ENCODE data around the gene PLPPR3. TPM values are rescaled to one million over a fixed set of nuclear protein-coding genes. Genes with fewer than 3 reads are reported as not detected.

PLPPR3 gene
- total and polyA plus RNA-seq, 12 donors: 0.08 to 1.7 (median 0.14) TPM; not detected in 7

- Histone ChIP-seq H3K27ac (peak overlapping the region in 1 of 5 donors; percentile 53), H3K36me3 (replicated peaks in 1 of 2) (no peaks in the 10 kb centered on the region), H3K4me3 (no peak overlapping the region), H3K27me3 (no peaks in the 10 kb centered on the region), H3K9me3 (replicated peaks in 1 of 3) (no peaks in the 10 kb centered on the region), H3K4me1 (replicated peaks in 1 of 2) (no peaks in the 10 kb centered on the region)
- 69 to 76% (median 73%) methylated on average over 14 of the region's 14 CpGs for WGBS, 4 donors
- TF ChIP-seq CTCF (IDR thresholded peaks at IDR 0.05): no peak
- TF ChIP-seq POLR2A (IDR thresholded peaks at IDR 0.05): no peak
- intact Hi-C loops (cut with DNase I): loop anchor here in 1 of 2 donors (10.0 kb wide), 1 partner anchor 206 kb away; no protein-coding TSS in a partner anchor
- DNase-seq: no peak
These were observed 53.3 kb downstream of the PLPPR3 start for GRCh38 chr19:768424-768823.

GRCh38 chr19:765179-765738 is 56.5 kb downstream of the PLPPR3 start:
- H3K4me1 ChIP-seq (replicated peaks in 1 of 2): no peaks in the 10 kb centered on the region
- H3K4me3 ChIP-seq: no peak overlapping the region
- no peaks in the 10 kb centered on the region for H3K9me3 ChIP-seq (replicated peaks in 1 of 3)
- no peak for DNase-seq
- H3K27ac ChIP-seq: no peak overlapping the region
- H3K27me3 ChIP-seq: no peaks in the 10 kb centered on the region
- intact Hi-C loops (cut with DNase I): loop anchor here in 1 of 2 donors (10.0 kb wide), 1 partner anchor 210 kb away; no protein-coding TSS in a partner anchor
- H3K36me3 ChIP-seq (replicated peaks in 1 of 2): no peaks in the 10 kb centered on the region
- no peak for TF ChIP-seq CTCF (IDR thresholded peaks at IDR 0.05)
- WGBS, 4 donors: 76 to 84% (median 79%) methylated on average over 4 to 7 of the region's 7 CpGs

GRCh38 chr19:764301-764700 is 57.5 kb downstream of the PLPPR3 start:
- DNase-seq: no peak
- intact Hi-C loops (cut with DNase I): loop anchor here in 1 of 2 donors (10.0 kb wide), 1 partner anchor 210 kb away; no protein-coding TSS in a partner anchor
- no peak for TF ChIP-seq POLR2A (IDR thresholded peaks at IDR 0.05)
- TF ChIP-seq CTCF (IDR thresholded peaks at IDR 0.05): no peak
- 91 to 95% (median 94%) methylated on average over 4 to 12 of the region's 12 CpGs for WGBS, 4 donors
- Histone ChIP-seq H3K4me3 (no peak overlapping the region), H3K9me3 (replicated peaks in 1 of 3) (no peaks in the 10 kb centered on the region), H3K27ac (no peak overlapping the region), H3K36me3 (replicated peaks in 1 of 2) (no peaks in the 10 kb centered on the region), H3K27me3 (no peaks in the 10 kb centered on the region), H3K4me1 (replicated peaks in 1 of 2) (no peaks in the 10 kb centered on the region)

GRCh38 chr19:763869-764268 is 57.9 kb downstream of the PLPPR3 start:
- 90 to 100% (median 92%) methylated on average over 2 to 6 of the region's 6 CpGs for WGBS, 4 donors
- no peak for TF ChIP-seq POLR2A (IDR thresholded peaks at IDR 0.05)
- TF ChIP-seq CTCF (IDR thresholded peaks at IDR 0.05): no peak
- Histone ChIP-seq H3K27me3 (no peaks in the 10 kb centered on the region), H3K36me3 (replicated peaks in 1 of 2) (no peaks in the 10 kb centered on the region), H3K27ac (no peak overlapping the region), H3K9me3 (replicated peaks in 1 of 3) (no peaks in the 10 kb centered on the region), H3K4me3 (no peak overlapping the region), H3K4me1 (replicated peaks in 1 of 2) (no peaks in the 10 kb centered on the region)
- no peak for DNase-seq
- intact Hi-C loops (cut with DNase I): loop anchor here in 1 of 2 donors (10.0 kb wide), 1 partner anchor 211 kb away; no protein-coding TSS in a partner anchor
